Peyer's patch (tissue), 4 donors: ENCODE results near the gene C3orf22. TPM values are rescaled to one million over a fixed set of nuclear protein-coding genes. Genes with fewer than 3 reads are reported as not detected.

ENCODE experiments used
- DNase-seq, 3 donors: peaks; one replicate each; pipeline ENCODE4 v3.0.0-alpha.2; 2017 to 2019
- H3K27ac ChIP-seq, 4 donors: fragments of 200-600 bp; sonication (generic); one replicate each; pipeline ENCODE4 v1.5.1; 2016 to 2019
- H3K27me3 ChIP-seq, 2 donors: fragments of 200-600 bp; sonication (generic); one replicate each; pipeline ENCODE4 v1.5.1; 2019
- H3K36me3 ChIP-seq, 3 donors: fragments of 200-600 bp; sonication (generic); one replicate each; pipeline ENCODE4 v1.5.1; 2016 to 2019
- H3K4me1 ChIP-seq, 4 donors: fragments of 200-600 bp; sonication (generic); one replicate each; pipeline ENCODE4 v1.5.1; 2016 to 2019
- H3K4me3 ChIP-seq, 4 donors: fragments of 200-600 bp; sonication (generic); 1 replicate in 3 of 4; 2 replicates in 1 of 4; pipeline ENCODE4 v1.5.1; 2016 to 2019; ENCODE audit warnings: mild to moderate bottlenecking in 1 of 4
- H3K9me3 ChIP-seq, 4 donors: fragments of 200-600 bp; sonication (generic); one replicate each; pipeline ENCODE4 v1.5.1; 2016 to 2019; ENCODE audit warnings: mild to moderate bottlenecking in 1 of 4
- POLR2A ChIP-seq, 2 donors: fragments of 450-650 bp; IDR thresholded peaks; one replicate each; pipeline ENCODE4 v1.5.1; 2017; ENCODE audit warnings: antibody characterized with exemption in 2 of 2, mild to moderate bottlenecking in 2 of 2, moderate library complexity in 2 of 2
- total RNA-seq, 4 donors: library from RNA; depleted of rRNA; stranded (reverse); fragments of >200 nt; gene quantifications; one replicate each; pipeline ENCODE4 v1.1.0, GENCODE V29; 2016
- TF ChIP-seq, protein P1 (sequence below), 6 experiments: fragments of 450-650 bp in 4 of 6; fragments of 200-600 bp in 2 of 6; sonication (generic) in 1 of 6; IDR thresholded peaks; one replicate each; pipeline ENCODE4 v1.5.1; 2017 to 2019; ENCODE audit warnings: antibody characterized with exemption in 6 of 6, mild to moderate bottlenecking in 3 of 6, moderate library complexity in 1 of 6

C3orf22 gene
- total RNA-seq, 4 donors from 2014 or later = not detected

DNA sequence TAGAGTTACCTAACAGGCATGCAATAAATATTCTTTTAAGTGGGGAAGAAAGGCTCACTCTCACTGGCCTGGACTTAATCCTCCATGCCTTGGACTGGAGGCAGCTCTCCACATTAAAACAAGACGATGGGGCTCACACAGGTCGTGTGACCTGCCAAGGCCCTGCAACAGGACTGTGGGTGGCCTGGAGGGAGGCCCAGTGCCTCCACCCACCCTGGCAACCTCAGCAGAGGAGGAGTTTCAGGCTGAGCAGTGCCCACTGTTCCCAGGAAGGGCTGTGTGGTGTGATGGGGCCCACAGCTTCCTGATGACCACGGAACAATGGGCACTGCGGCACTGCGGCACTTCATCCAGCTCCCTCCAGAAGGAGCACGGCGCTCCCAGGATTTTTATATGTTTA, 46.7 kb downstream of the C3orf22 start:
- no peaks in the 10 kb centered on the region for H3K9me3 ChIP-seq
- H3K27ac ChIP-seq = no peak overlapping the region
- no peak for TF ChIP-seq POLR2A (IDR thresholded peaks at IDR 0.05)
- TF ChIP-seq, protein P1, sequence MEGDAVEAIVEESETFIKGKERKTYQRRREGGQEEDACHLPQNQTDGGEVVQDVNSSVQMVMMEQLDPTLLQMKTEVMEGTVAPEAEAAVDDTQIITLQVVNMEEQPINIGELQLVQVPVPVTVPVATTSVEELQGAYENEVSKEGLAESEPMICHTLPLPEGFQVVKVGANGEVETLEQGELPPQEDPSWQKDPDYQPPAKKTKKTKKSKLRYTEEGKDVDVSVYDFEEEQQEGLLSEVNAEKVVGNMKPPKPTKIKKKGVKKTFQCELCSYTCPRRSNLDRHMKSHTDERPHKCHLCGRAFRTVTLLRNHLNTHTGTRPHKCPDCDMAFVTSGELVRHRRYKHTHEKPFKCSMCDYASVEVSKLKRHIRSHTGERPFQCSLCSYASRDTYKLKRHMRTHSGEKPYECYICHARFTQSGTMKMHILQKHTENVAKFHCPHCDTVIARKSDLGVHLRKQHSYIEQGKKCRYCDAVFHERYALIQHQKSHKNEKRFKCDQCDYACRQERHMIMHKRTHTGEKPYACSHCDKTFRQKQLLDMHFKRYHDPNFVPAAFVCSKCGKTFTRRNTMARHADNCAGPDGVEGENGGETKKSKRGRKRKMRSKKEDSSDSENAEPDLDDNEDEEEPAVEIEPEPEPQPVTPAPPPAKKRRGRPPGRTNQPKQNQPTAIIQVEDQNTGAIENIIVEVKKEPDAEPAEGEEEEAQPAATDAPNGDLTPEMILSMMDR (IDR thresholded peaks at IDR 0.05) = no peak
- no peaks in the 10 kb centered on the region for H3K36me3 ChIP-seq
- no peaks in the 10 kb centered on the region for H3K27me3 ChIP-seq
- H3K4me1 ChIP-seq = no peaks in the 10 kb centered on the region
- no peak overlapping the region for H3K4me3 ChIP-seq
- peak in 1 of 3 donors; percentile 13 for DNase-seq

DNA sequence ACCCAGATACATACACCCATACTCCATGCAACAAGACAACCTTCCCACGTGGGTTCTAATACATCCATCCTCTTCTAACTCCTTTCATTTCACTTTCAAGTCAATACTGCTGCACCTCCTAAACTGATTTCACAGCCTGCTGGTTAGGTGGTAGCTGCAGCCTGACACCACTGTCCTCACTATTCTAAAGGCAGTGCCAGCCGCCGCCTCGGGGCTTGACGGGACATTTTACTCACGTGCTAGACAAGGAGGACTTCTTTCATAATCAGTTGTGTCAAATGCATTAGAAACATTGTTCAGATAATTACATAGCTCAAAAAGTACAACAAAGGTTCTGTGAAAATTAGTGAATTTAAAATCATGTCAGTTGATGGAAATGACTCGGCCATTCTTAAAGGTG, 47.4 kb downstream of the C3orf22 start:
- TF ChIP-seq, protein P1 (IDR thresholded peaks at IDR 0.05) = no peak
- TF ChIP-seq POLR2A (IDR thresholded peaks at IDR 0.05) = no peak
- peak in 1 of 3 donors; percentile 9 for DNase-seq
- no peaks in the 10 kb centered on the region for H3K9me3 ChIP-seq
- H3K27ac ChIP-seq = no peak overlapping the region
- no peaks in the 10 kb centered on the region for H3K4me1 ChIP-seq
- H3K27me3 ChIP-seq = no peaks in the 10 kb centered on the region
- H3K36me3 ChIP-seq = no peaks in the 10 kb centered on the region
- no peak overlapping the region for H3K4me3 ChIP-seq

DNA sequence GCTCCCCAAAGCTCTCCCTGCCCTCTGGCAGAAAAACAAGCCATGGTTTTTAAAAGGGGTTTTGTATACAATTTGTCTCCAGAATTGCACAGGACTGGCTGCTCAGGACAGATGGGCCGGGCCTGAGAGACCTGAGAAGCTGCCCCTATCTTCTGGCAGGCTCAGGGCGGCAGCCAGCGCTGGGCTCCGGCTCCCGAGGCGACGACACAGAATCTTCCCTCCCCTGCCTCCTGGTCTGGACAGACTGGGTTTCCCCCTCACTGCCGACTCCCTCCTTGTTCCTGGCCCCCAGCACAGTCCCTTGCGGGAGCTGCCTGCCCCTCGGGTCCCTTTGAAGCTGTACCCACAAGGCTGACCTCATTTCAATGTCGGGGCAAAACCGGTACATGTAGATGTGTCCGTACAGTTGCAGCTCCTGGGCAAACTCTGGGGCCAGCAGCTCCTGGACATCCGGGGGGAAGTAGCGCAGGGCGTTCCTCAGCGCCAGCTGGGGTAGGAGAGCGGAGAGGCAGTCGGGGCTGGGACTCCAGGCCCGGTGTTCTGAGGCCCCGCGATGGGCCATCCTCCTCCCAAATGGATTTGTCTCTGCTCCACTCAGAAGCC, 48.3 kb downstream of the C3orf22 start:
- no peak overlapping the region for H3K27ac ChIP-seq
- no peaks in the 10 kb centered on the region for H3K27me3 ChIP-seq
- DNase-seq = peak in 1 of 3 donors; percentile 25
- H3K4me1 ChIP-seq = no peaks in the 10 kb centered on the region
- H3K36me3 ChIP-seq = no peaks in the 10 kb centered on the region
- TF ChIP-seq, protein P1 (IDR thresholded peaks at IDR 0.05) = no peak
- TF ChIP-seq POLR2A (IDR thresholded peaks at IDR 0.05) = no peak
- no peaks in the 10 kb centered on the region for H3K9me3 ChIP-seq
- no peak overlapping the region for H3K4me3 ChIP-seq

DNA sequence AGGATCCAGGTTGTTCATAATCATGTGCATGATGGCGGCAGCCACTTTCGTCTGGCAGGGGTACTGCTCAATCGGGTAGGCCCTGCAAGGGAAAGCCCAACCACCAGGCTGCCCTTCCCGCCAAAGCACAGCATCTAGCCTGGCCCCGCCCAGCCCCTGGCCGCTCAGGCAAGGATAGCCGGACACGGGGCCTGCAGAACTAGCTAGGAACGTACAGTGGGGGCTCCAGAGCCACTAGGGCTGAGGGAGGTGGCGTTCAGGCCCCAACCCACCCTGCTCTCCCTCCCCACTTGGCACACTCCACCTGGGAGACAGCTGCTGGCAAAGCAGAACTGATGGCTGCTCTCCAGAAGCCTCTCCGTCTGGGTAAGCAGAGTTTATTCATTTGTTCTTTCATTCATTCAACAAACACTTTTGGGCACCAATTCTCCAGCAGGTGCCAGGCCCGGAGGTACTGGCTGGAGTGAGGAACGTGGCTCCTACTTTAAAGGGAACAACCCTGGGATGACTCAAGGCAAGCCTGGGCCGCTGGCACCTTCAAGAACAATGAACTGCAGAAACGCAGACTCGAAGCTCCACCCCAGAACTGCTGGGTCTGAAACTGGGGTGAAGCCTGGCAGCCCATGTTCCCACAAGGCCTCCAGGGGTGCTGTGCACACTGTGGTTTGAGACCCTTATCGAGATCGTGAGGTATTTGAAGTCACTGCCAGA, 49.0 kb downstream of the C3orf22 start:
- H3K4me1 ChIP-seq = no peaks in the 10 kb centered on the region
- H3K36me3 ChIP-seq = no peaks in the 10 kb centered on the region
- TF ChIP-seq, protein P1 (IDR thresholded peaks at IDR 0.05) = no peak
- TF ChIP-seq POLR2A (IDR thresholded peaks at IDR 0.05) = no peak
- no peaks in the 10 kb centered on the region for H3K27me3 ChIP-seq
- H3K9me3 ChIP-seq = no peaks in the 10 kb centered on the region
- no peak overlapping the region for H3K4me3 ChIP-seq
- no peak overlapping the region for H3K27ac ChIP-seq
- DNase-seq = peak in 1 of 3 donors; percentile 18

DNA sequence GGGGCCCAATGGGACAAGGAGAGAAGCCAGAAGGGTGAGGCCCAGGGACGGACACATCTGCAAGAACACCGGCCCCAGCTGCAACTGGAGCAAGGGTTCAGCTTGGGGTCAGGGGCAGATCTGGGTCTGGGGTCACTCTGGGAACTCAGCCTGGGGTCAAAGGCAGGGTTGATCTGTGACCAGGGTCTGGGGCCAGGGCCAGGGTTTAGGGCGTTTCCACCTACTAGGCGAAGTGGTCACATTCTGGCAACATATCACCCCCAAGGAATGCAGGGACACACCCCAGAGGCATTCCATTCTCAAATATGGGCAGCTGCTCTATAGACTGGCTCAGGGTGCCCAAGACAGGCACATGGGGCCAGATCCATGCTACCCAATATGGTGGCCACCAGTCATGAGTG, 50.2 kb downstream of the C3orf22 start:
- no peaks in the 10 kb centered on the region for H3K27me3 ChIP-seq
- H3K9me3 ChIP-seq = no peaks in the 10 kb centered on the region
- H3K4me3 ChIP-seq = no peak overlapping the region
- H3K36me3 ChIP-seq = no peaks in the 10 kb centered on the region
- H3K27ac ChIP-seq = no peak overlapping the region
- TF ChIP-seq, protein P1 (IDR thresholded peaks at IDR 0.05) = no peak
- TF ChIP-seq POLR2A (IDR thresholded peaks at IDR 0.05) = no peak
- H3K4me1 ChIP-seq = no peaks in the 10 kb centered on the region
- DNase-seq = peak in 1 of 3 donors; percentile 20
